ENCODE measurements around the gene MAP3K5. TPM values are rescaled to one million over a fixed set of nuclear protein-coding genes. Genes with fewer than 3 reads are reported as not detected.
"Not testable (repeated sequence)": the region's sequence is repeated elsewhere in the genome, so short reads cannot be mapped to it uniquely, and the experiment has no call there.

MAP3K5 gene
- polyA plus RNA-seq (ENCODE audit: insufficient read length in 4 of 4) = 1 to 10 TPM; 5.4 to 7.3 (median 6.7) TPM

DNA sequence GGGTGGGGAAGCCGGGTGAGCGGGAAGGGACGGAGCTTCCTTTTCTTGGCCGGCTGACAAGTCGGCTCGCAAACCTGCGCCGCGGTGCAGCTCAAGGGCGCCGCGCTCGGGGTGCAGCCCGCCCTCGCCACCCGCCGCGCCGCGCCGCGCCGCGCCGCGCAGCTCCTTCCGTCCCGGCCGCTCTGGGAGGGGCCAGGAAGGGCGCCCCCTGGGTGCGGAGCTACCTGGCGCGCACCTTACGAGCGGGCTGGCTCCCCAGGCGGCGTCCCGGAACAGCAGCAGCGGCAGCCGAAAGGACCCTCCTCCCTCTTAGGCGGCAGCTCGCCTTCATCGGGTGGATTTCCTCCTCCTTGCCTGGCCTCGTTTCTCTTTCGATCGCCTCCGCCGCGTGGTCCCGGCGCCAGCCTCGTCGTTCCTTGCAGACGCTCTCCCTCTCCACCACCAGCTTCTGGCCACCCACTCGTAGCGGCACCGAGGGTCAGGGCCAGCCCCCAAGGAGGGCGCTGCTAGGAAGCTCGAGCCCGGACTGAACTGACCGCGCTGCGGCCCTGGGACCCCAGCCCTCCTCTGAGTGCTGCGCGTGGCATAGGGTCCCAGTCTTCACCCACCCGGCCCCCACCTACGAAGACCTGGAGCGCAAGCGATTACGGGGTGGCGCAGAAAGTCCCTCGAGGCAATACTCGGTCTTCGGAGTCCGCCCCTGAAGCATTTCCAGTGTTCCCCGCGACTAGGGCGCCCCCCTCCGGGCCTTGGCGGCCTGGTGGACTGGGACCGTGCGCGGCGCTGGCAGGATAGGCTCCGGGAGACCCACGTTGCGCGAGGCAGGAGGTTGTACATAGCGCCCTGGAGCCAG lies at the start of gene MAP3K5:
MAP3K5 (minus strand) TSS at position 68 of the 853 bp plus-strand sequence. CDS start 320 bp downstream, outside the sequence.
- DNase-seq (ENCODE audit: low read depth in 4 of 4, low spot score in 2 of 4) = peak; percentile 69 to 81 (median 72)

GRCh38 chr6:136840276-136841001 lies 48.2 kb upstream of the MAP3K5 start:
- DNase-seq (ENCODE audit: low read depth in 4 of 4, low spot score in 2 of 4) = no peak

GRCh38 chr6:136831873-136832562 lies 39.7 kb upstream of the MAP3K5 start:
- no peak for DNase-seq (ENCODE audit: low read depth in 4 of 4, low spot score in 2 of 4)

DNA sequence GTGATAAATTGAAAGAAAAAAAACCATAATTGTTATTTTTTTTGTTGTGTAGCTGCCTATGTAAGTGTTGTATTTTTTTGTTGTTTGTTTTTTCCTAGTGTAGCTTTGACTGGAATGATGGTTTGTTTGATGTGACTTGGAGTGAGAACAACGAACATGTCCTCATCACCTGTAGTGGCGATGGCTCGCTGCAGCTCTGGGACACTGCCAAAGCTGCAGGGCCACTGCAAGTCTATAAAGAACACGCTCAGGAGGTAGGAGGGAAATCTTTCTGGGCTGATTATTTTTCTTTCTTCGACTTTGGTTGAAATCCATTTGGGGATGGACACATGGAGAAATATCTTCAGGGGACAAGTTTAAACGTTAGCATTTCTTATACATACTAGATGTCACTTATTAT lies 33.9 kb upstream of the MAP3K5 start:
- no peak for DNase-seq (ENCODE audit: low read depth in 4 of 4, low spot score in 2 of 4)

DNA sequence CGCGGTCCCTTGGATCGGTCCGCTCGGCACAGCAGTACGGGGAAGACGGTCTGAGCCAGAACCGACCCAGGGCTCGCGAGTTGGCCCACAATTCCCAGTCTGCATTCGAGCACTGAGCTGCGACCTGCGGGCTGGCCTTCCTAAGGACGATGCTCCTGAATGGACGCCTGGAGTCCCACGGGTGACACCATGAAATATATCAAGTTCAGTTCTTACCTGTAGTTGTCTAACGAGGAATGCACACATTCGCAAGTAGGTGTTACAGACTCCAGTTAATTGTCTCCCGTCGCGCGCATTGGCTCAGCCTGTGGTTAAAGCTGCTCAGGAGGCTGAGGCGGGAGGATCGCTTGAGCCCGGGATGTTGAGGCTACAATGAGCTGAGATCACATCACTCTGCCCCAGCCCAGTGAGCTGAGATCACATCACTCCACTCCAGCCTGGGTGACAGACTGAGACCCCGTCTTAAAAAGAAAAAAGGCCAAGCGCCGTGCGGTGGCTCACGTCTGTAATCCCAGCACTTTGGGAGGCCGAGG lies 30.9 kb upstream of the MAP3K5 start:
- no peak for DNase-seq (ENCODE audit: low read depth in 4 of 4, low spot score in 2 of 4)

DNA sequence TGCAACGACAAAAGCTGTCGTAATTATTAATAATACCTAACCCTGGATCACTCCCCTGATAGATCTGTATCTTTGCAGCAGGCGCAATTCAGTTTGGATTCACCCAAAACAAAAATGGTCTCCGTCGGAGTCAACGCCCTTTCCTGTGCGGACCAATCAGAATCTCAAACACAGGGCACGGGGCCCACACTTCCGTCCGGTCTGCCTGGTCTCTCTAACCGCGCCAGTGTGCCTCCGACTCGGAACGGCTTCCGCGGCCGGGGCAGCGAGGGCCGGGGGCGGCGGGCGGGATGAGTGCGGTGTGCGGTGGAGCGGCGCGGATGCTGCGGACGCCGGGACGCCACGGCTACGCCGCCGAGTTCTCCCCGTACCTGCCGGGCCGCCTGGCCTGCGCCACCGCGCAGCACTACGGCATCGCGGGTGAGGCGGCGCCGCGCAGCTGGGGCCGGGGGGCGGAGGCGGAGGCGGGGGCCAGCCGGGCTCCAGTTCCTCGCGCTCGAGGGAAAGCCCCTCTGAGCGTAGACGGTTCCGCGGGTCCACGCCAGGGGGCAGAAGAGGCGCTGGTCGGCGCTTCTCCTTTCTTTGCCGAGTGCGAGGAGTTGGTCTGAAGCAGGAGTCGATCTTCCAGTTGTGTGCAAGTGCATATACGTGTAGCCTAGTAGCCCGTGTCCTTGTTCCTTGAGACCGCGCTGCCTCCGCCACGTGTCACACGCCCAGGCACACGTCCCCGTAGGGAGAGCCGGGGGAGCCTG lies 30.3 kb upstream of the MAP3K5 start, which contains the start of gene PEX7:
PEX7 (plus strand) TSS at position 217 of the 752 bp plus-strand sequence; CDS start at position 291, 74 bp downstream.
- peak; percentile 76 to 92 (median 82) for DNase-seq (ENCODE audit: low read depth in 4 of 4, low spot score in 2 of 4)

DNA sequence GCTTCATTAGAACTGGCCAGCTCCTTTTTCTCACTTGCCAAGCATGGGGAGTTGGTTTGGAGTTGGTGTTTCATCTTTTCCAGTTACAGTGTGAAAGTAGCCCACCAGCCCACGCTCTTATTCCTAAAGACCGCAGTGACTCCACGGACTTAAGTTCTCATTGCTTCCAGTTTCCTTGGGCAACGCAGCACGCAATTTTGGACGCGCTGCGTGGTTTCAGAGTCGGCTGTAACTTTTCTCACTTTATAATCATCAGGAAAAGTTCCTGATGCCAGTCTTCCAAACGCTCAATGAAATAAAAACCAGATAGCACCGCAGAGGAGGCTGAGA lies 29.7 kb upstream of the MAP3K5 start:
- peak in 2 of 4 donors; percentile 42 to 75 for DNase-seq (ENCODE audit: low read depth in 4 of 4, low spot score in 2 of 4)

- DNase-seq (ENCODE audit: low read depth in 4 of 4, low spot score in 2 of 4) = no peak
Observed at GRCh38 chr6:136820561-136820960, 28.3 kb upstream of the MAP3K5 start.

GRCh38 chr6:136816656-136817055 lies 24.4 kb upstream of the MAP3K5 start:
- DNase-seq (ENCODE audit: low read depth in 4 of 4, low spot score in 2 of 4) = no peak

GRCh38 chr6:136815608-136816007 lies 23.3 kb upstream of the MAP3K5 start:
- DNase-seq (ENCODE audit: low read depth in 4 of 4, low spot score in 2 of 4) = not testable (repeated sequence)

GRCh38 chr6:136812174-136812573 lies 19.9 kb upstream of the MAP3K5 start:
- no peak for DNase-seq (ENCODE audit: low read depth in 4 of 4, low spot score in 2 of 4)

GRCh38 chr6:136811272-136811671 lies 19.0 kb upstream of the MAP3K5 start:
- no peak for DNase-seq (ENCODE audit: low read depth in 4 of 4, low spot score in 2 of 4)

DNA sequence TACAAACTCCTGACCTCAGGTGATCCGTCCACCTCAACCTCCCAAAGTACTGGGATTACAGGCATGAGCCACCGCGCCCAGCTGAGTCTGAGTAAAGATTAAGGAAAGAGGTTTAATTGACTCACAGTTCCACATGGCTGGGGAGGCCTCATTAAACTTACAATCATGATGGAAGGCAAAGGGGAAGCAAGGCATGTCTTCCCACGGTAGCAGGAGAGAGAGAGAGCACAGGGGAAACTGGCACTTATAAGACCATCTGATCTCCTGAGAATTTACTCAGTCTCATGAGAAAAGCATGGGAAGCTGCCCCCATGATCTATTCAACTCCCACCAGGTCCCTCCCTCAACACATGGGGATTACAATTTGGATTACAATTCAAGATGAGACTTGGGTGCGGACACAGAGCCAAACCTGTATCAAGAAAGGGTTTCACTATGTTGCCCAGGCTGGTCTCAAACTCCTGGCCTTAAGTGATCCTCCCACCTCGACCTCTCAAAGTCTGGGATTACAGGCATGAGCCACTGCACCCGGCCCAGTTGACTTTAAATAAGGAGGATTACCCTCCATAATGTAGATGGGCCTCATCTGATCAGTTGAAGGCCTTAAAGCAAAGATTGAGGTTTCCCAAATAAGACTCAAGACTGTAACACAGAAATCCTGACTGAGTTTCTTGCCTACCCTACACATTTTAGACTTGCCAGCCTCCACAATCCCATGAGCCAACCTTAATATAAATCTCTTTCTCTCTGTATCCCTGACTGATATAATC lies 17.0 kb upstream of the MAP3K5 start:
- DNase-seq (ENCODE audit: low read depth in 4 of 4, low spot score in 2 of 4) = no peak

- no peak for DNase-seq (ENCODE audit: low read depth in 4 of 4, low spot score in 2 of 4)
Observed at GRCh38 chr6:136803608-136804007, 11.3 kb upstream of the MAP3K5 start.

DNA sequence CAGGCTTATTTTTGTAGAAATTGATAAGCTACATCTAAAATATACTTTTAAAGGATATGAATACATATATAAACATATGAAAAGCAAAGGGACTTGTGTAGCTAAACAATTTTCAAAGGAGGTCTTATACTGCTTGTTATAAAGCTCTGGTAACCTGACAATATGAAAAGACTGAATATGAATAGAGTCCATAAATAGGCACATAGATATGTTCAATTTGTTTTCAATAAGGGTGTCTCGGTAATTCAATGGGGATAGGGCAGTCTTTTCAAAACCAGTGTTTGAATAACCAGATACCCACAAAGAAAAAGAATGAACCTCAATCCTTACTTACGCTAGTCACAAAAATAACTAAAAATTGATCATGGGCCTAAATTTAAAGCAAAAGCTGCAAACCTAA lies 9.3 kb upstream of the MAP3K5 start:
- DNase-seq (ENCODE audit: low read depth in 4 of 4, low spot score in 2 of 4) = no peak

DNA sequence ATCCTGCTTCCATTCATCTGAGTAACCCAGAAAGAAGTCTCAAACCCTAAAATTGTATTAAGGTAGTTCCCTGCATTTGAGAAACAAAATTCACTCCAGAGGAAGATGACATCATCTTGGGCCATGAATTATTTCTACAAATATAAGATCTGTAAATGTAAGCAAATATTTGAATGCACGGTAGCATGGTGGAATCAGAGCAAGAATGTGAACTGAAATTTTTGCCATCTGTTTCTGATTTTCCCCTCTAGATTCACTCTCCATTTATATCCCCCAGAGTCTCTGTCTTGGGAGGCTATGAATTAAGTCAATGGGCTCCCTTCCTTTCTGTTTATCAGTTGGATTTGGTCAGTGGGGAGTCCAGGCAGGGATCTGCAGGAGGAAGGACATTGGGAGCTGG lies 5.8 kb upstream of the MAP3K5 start:
- no peak for DNase-seq (ENCODE audit: low read depth in 4 of 4, low spot score in 2 of 4)

DNA sequence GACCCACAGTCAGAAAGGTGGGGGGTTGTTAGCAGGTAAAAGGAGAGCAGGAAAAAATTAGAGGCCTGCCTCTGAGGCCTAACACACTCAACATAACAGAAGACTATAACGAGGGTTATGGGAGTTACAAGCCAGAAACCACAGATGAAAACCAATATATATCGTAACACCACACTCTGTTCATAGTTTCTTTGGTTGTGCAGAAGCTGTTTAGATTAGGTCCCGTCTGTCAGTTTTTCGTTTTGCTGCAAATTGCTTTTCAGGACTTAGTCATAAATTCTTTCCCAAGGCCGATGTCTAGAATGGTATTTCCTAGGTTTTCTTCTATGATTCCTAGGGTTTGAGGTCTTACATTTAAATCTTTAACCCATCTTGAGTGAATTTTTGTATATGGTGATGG lies 3.7 kb upstream of the MAP3K5 start:
- DNase-seq (ENCODE audit: low read depth in 4 of 4, low spot score in 2 of 4) = no peak

- no peak for DNase-seq (ENCODE audit: low read depth in 4 of 4, low spot score in 2 of 4)
Observed at GRCh38 chr6:136795386-136795785, 3.1 kb upstream of the MAP3K5 start.

DNA sequence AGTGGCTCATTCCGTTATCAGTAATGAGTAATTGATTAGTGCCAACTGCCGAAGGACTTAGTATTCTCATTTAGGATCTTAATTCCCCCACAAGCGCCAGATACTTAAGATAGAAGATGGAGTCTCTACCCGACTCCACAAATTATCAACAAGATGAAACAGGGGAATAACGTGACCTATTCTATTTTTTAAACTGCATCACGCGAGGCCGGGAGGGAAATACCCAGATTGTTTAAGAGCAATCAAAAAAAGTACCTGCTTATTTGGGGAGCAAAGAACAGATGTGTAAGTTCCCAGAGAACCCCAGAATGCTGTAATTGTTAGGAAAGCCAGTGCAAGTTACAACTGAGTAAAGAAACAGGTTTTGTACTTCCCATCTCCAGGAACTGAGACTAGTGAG lies 1.1 kb upstream of the MAP3K5 start:
- no peak for DNase-seq (ENCODE audit: low read depth in 4 of 4, low spot score in 2 of 4)

GRCh38 chr6:136792095-136792409 lies 225 bp downstream of the MAP3K5 start:
- DNase-seq (ENCODE audit: low read depth in 4 of 4, low spot score in 2 of 4) = no peak
